GM23338 (cell line): ENCODE measurements around the gene IER2. TPM values are rescaled to one million over a fixed set of nuclear protein-coding genes. Genes with fewer than 3 reads are reported as not detected.

Source experiments
- ATAC-seq: fragments of 200-7000 bp; cut with Tn5 transposase; 3 replicates; pipeline ENCODE4 v1.9.1; 2020
- DNase-seq: peaks from one replicate; pipeline ENCODE4 v3.0.0-alpha.2; 2015; ENCODE audit warnings: low spot score
- H2AFZ ChIP-seq: fragments of 200-600 bp; sonication (generic); 2 replicates; pipeline ENCODE4 v1.8.0; 2016; ENCODE audit warnings: antibody characterized with exemption, mild to moderate bottlenecking, moderate library complexity
- H3F3A ChIP-seq: fragments of 200-600 bp; sonication (generic); replicated peaks from 2 replicates; pipeline ENCODE4 v1.8.0; 2017; ENCODE audit warnings: antibody characterized with exemption, mixed run types, low read depth
- H3K27ac ChIP-seq: fragments of 200-600 bp; sonication (generic); 2 replicates; pipeline ENCODE4 v1.6.1; 2016; ENCODE audit warnings: low read depth
- H3K27me3 ChIP-seq: fragments of 200-600 bp; sonication (generic); 2 replicates; pipeline ENCODE4 v1.8.0; 2016; ENCODE audit warnings: mild to moderate bottlenecking, mixed run types, moderate library complexity; ENCODE audit not compliant: insufficient read depth
- H3K36me3 ChIP-seq: fragments of 200-600 bp; sonication (generic); 2 replicates; pipeline ENCODE4 v1.8.0; 2016; ENCODE audit warnings: mild to moderate bottlenecking; ENCODE audit not compliant: insufficient read depth
- H3K4me1 ChIP-seq: fragments of 200-600 bp; sonication (generic); 2 replicates; pipeline ENCODE4 v1.8.0; 2016; ENCODE audit warnings: mild to moderate bottlenecking, moderate library complexity; ENCODE audit not compliant: insufficient read depth
- H3K4me2 ChIP-seq: fragments of 200-600 bp; sonication (generic); 2 replicates; pipeline ENCODE4 v1.7.1; 2017; ENCODE audit warnings: mixed run types
- H3K4me3 ChIP-seq: fragments of 200-600 bp; sonication (generic); 2 replicates; pipeline ENCODE4 v1.6.1; 2016; ENCODE audit warnings: mixed run types
- H3K79me2 ChIP-seq: fragments of 200-600 bp; sonication (generic); replicated peaks from 2 replicates; pipeline ENCODE4 v1.8.0; 2017; ENCODE audit warnings: mild to moderate bottlenecking; ENCODE audit not compliant: insufficient read depth
- H3K9me2 ChIP-seq: fragments of 200-600 bp; sonication (generic); 2 replicates; pipeline ENCODE4 v1.8.0; 2017; ENCODE audit not compliant: insufficient read depth
- H4K20me1 ChIP-seq: fragments of 200-600 bp; sonication (generic); replicated peaks from 2 replicates; pipeline ENCODE4 v1.8.0; 2017; ENCODE audit warnings: mild to moderate bottlenecking; ENCODE audit not compliant: insufficient read depth
- H3K27ac Mint-ChIP-seq: 2 replicates; pipeline ENCODE4 v1.8.0; 2020; ENCODE audit warnings: inconsistent platforms, mild to moderate bottlenecking, moderate library complexity, mixed read lengths
- H3K27me3 Mint-ChIP-seq: 3 replicates; pipeline ENCODE4 v1.8.0; 2022; ENCODE audit warnings: low read depth, mild to moderate bottlenecking, moderate library complexity, mixed read lengths, inconsistent platforms; ENCODE audit not compliant: insufficient read depth, poor library complexity
- H3K36me3 Mint-ChIP-seq: 3 replicates; pipeline ENCODE4 v1.8.0; 2021; ENCODE audit warnings: low read depth, mild to moderate bottlenecking, inconsistent platforms, moderate library complexity, mixed read lengths
- H3K4me1 Mint-ChIP-seq: 3 replicates; pipeline ENCODE4 v1.8.0; 2020; ENCODE audit warnings: mild to moderate bottlenecking, inconsistent platforms, mixed read lengths
- H3K4me3 Mint-ChIP-seq: 3 replicates; pipeline ENCODE4 v1.8.0; 2021; ENCODE audit warnings: moderate library complexity, mild to moderate bottlenecking, inconsistent platforms, mixed read lengths
- H3K9me3 Mint-ChIP-seq: 3 replicates; pipeline ENCODE4 v1.8.0; 2020; ENCODE audit warnings: moderate library complexity, mild to moderate bottlenecking, inconsistent platforms, mixed read lengths
- CREB1 ChIP-seq: fragments of 250-450 bp; sonication (Bioruptor Pico); IDR thresholded peaks from 2 replicates; pipeline ENCODE4 v1.5.0; 2020; ENCODE audit warnings: low read depth, mild to moderate bottlenecking, moderate library complexity
- EZH2 ChIP-seq: fragments of 200-600 bp; sonication (generic); IDR thresholded peaks from one replicate; pipeline ENCODE4 v1.8.0; 2017; ENCODE audit warnings: antibody characterized with exemption, mild to moderate bottlenecking, low read depth; ENCODE audit not compliant: unreplicated experiment
- EZH2phosphoT487 ChIP-seq: fragments of 200-600 bp; sonication (generic); IDR thresholded peaks from one replicate; pipeline ENCODE4 v1.8.1; 2018; ENCODE audit warnings: antibody characterized with exemption; ENCODE audit not compliant: unreplicated experiment
- JUNB ChIP-seq: IDR thresholded peaks from one replicate; pipeline ENCODE4 v1.6.1; 2016; ENCODE audit warnings: antibody characterized with exemption; ENCODE audit not compliant: unreplicated experiment
- NANOG ChIP-seq: IDR thresholded peaks from 2 replicates; pipeline ENCODE4 v1.6.1; 2016; ENCODE audit warnings: antibody characterized with exemption, borderline replicate concordance
- POLR2AphosphoS5 ChIP-seq: IDR thresholded peaks from 2 replicates; pipeline ENCODE4 v1.6.1; 2016; ENCODE audit warnings: antibody characterized with exemption, low read depth
- STAT1 ChIP-seq: IDR thresholded peaks from one replicate; pipeline ENCODE4 v1.6.1; 2016; ENCODE audit warnings: antibody characterized with exemption; ENCODE audit not compliant: unreplicated experiment
- ZNF114 ChIP-seq: fragments of 250-450 bp; sonication (Bioruptor Pico); IDR thresholded peaks from 2 replicates; pipeline ENCODE4 v1.5.0; 2020; ENCODE audit warnings: mild to moderate bottlenecking, moderate library complexity
- ZNF331 ChIP-seq: fragments of 250-450 bp; sonication (Bioruptor Pico); IDR thresholded peaks from 2 replicates; pipeline ENCODE4 v1.5.0; 2020; ENCODE audit warnings: low read depth, mild to moderate bottlenecking, moderate library complexity
- polyA plus RNA-seq: library from polyadenylated mRNA; unstranded; fragments of >200 nt; fragmentation: Nextera tagmentation; extraction: Ambion mirVana; gene quantifications from 2 replicates; pipeline ENCODE4 v1.2.1, GENCODE V29; 2016
- total RNA-seq: library from RNA; depleted of rRNA; stranded (reverse); fragments of >200 nt; shearing (Covaris generic); gene quantifications from 2 replicates; pipeline ENCODE4 v1.2.3, GENCODE V29; 2014
- TF ChIP-seq, protein P1 (sequence below), 2 experiments: fragments of 200-600 bp in 1 of 2; sonication (generic) in 1 of 2; conservative IDR thresholded peaks; 2 replicates each; pipeline versions ENCODE4 v1.5.1 to v1.6.1; 2016 to 2017; ENCODE audit warnings: antibody characterized with exemption in 2 of 2, low read depth in 2 of 2, mild to moderate bottlenecking in 2 of 2, moderate library complexity in 1 of 2
- TF ChIP-seq, protein P2 (sequence below): IDR thresholded peaks from 2 replicates; pipeline ENCODE4 v1.6.1; 2016; ENCODE audit warnings: antibody characterized with exemption
- TF ChIP-seq, protein P3 (sequence below): fragments of 250-450 bp; sonication (Bioruptor Pico); IDR thresholded peaks from 2 replicates; pipeline ENCODE4 v1.5.0; 2020; ENCODE audit warnings: mild to moderate bottlenecking, moderate library complexity
- TF ChIP-seq, protein P4 (sequence below): IDR thresholded peaks from one replicate; pipeline ENCODE4 v1.6.1; 2018; ENCODE audit warnings: antibody characterized with exemption; ENCODE audit not compliant: unreplicated experiment

IER2 gene
- total and polyA plus RNA-seq, 2 experiments from 2014 or later: 124 to 191 TPM

DNA sequence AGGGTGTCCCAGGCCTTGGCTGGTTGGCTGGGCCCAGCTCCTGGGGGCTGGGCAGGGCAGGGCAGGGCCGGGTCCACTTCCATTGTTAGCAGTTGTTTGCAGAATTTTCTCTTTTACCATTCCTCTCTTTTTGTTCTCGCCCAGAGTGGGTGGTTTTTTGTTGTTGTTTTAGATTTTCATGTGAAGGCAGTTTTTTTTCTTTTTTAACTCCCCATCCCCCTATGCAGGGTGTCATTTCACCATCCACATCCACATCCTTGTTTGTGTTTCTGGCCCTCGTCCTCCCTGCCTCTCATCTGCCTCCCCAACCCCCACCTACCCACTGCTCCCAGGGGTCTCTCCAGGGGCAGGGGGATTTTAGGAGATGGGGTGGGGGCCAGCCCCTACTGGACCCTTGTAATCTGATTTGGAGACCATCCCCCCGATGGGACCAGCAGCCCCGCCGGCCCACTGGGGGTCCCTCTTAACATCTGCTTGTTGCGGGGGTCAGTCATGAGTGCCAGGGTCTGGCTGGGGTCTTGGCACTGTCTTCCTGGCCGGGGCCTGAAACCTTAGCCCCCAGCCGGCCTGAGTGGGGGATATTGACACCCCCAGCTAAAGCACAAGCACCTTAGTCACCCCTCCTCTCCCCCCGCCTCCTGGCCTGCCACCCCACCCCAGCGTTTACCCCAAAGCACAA, 10.4 kb upstream of the IER2 start:
- Mint-ChIP-seq H3K9me3 (no peaks in the 10 kb centered on the region), H3K4me3 (peak overlapping the region; percentile 6; the same call in 1 of the 3 replicates), H3K27ac (no peak overlapping the region; the same call in 1 of the 2 replicates), H3K4me1 (peaks cover 16% of the 10 kb centered on the region), H3K27me3 (peaks cover 13% of the 10 kb centered on the region), H3K36me3 (peaks cover 56% of the 10 kb centered on the region)
- ATAC-seq (peak; percentile 59), DNase-seq (no peak)
- Histone ChIP-seq H3K4me2 (no peak overlapping the region), H3K9me2 (no peaks in the 10 kb centered on the region), H3K4me3 (no peak overlapping the region), H3F3A (0 out of 2 replicates have a peak, but pooled peaks cover 7% of the 10 kb centered on the region), H3K27me3 (no peaks in the 10 kb centered on the region), H3K79me2 (peaks cover 1% of the 10 kb centered on the region; the same call in 1 of the 2 replicates), H4K20me1 (peaks cover 11% of the 10 kb centered on the region), H2AFZ (no peak overlapping the region), H3K4me1 (no peaks in the 10 kb centered on the region), H3K36me3 (peaks cover 5% of the 10 kb centered on the region; the same call in 1 of the 2 replicates), H3K27ac (no peak overlapping the region)
- TF ChIP-seq, protein P1, sequence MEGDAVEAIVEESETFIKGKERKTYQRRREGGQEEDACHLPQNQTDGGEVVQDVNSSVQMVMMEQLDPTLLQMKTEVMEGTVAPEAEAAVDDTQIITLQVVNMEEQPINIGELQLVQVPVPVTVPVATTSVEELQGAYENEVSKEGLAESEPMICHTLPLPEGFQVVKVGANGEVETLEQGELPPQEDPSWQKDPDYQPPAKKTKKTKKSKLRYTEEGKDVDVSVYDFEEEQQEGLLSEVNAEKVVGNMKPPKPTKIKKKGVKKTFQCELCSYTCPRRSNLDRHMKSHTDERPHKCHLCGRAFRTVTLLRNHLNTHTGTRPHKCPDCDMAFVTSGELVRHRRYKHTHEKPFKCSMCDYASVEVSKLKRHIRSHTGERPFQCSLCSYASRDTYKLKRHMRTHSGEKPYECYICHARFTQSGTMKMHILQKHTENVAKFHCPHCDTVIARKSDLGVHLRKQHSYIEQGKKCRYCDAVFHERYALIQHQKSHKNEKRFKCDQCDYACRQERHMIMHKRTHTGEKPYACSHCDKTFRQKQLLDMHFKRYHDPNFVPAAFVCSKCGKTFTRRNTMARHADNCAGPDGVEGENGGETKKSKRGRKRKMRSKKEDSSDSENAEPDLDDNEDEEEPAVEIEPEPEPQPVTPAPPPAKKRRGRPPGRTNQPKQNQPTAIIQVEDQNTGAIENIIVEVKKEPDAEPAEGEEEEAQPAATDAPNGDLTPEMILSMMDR (conservative IDR thresholded peaks at IDR 0.05; ENCODE audit: low read depth in 2 of 2): no peak
- TF ChIP-seq ZNF114 (CRISPR knock-in tag) (no peak), POLR2AphosphoS5 (no peak), NANOG (no peak), EZH2 (no peak), STAT1 (no peak), JUNB (no peak), CREB1 (no peak), EZH2phosphoT487 (no peak), ZNF331 (CRISPR knock-in tag) (no peak)
- TF ChIP-seq, protein P2, sequence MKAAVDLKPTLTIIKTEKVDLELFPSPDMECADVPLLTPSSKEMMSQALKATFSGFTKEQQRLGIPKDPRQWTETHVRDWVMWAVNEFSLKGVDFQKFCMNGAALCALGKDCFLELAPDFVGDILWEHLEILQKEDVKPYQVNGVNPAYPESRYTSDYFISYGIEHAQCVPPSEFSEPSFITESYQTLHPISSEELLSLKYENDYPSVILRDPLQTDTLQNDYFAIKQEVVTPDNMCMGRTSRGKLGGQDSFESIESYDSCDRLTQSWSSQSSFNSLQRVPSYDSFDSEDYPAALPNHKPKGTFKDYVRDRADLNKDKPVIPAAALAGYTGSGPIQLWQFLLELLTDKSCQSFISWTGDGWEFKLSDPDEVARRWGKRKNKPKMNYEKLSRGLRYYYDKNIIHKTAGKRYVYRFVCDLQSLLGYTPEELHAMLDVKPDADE: no peak
- TF ChIP-seq, protein P3, sequence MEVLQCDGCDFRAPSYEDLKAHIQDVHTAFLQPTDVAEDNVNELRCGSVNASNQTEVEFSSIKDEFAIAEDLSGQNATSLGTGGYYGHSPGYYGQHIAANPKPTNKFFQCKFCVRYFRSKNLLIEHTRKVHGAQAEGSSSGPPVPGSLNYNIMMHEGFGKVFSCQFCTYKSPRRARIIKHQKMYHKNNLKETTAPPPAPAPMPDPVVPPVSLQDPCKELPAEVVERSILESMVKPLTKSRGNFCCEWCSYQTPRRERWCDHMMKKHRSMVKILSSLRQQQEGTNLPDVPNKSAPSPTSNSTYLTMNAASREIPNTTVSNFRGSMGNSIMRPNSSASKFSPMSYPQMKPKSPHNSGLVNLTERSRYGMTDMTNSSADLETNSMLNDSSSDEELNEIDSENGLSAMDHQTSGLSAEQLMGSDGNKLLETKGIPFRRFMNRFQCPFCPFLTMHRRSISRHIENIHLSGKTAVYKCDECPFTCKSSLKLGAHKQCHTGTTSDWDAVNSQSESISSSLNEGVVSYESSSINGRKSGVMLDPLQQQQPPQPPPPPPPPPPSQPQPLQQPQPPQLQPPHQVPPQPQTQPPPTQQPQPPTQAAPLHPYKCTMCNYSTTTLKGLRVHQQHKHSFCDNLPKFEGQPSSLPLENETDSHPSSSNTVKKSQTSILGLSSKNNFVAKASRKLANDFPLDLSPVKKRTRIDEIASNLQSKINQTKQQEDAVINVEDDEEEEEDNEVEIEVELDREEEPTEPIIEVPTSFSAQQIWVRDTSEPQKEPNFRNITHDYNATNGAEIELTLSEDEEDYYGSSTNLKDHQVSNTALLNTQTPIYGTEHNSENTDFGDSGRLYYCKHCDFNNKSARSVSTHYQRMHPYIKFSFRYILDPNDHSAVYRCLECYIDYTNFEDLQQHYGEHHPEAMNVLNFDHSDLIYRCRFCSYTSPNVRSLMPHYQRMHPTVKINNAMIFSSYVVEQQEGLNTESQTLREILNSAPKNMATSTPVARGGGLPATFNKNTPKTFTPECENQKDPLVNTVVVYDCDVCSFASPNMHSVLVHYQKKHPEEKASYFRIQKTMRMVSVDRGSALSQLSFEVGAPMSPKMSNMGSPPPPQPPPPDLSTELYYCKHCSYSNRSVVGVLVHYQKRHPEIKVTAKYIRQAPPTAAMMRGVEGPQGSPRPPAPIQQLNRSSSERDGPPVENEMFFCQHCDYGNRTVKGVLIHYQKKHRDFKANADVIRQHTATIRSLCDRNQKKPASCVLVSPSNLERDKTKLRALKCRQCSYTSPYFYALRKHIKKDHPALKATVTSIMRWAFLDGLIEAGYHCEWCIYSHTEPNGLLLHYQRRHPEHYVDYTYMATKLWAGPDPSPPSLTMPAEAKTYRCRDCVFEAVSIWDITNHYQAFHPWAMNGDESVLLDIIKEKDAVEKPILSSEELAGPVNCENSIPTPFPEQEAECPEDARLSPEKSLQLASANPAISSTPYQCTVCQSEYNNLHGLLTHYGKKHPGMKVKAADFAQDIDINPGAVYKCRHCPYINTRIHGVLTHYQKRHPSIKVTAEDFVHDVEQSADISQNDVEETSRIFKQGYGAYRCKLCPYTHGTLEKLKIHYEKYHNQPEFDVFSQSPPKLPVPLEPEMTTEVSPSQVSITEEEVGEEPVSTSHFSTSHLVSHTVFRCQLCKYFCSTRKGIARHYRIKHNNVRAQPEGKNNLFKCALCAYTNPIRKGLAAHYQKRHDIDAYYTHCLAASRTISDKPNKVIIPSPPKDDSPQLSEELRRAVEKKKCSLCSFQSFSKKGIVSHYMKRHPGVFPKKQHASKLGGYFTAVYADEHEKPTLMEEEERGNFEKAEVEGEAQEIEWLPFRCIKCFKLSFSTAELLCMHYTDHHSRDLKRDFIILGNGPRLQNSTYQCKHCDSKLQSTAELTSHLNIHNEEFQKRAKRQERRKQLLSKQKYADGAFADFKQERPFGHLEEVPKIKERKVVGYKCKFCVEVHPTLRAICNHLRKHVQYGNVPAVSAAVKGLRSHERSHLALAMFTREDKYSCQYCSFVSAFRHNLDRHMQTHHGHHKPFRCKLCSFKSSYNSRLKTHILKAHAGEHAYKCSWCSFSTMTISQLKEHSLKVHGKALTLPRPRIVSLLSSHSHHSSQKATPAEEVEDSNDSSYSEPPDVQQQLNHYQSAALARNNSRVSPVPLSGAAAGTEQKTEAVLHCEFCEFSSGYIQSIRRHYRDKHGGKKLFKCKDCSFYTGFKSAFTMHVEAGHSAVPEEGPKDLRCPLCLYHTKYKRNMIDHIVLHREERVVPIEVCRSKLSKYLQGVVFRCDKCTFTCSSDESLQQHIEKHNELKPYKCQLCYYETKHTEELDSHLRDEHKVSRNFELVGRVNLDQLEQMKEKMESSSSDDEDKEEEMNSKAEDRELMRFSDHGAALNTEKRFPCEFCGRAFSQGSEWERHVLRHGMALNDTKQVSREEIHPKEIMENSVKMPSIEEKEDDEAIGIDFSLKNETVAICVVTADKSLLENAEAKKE (CRISPR knock-in tag): no peak
- TF ChIP-seq, protein P4, sequence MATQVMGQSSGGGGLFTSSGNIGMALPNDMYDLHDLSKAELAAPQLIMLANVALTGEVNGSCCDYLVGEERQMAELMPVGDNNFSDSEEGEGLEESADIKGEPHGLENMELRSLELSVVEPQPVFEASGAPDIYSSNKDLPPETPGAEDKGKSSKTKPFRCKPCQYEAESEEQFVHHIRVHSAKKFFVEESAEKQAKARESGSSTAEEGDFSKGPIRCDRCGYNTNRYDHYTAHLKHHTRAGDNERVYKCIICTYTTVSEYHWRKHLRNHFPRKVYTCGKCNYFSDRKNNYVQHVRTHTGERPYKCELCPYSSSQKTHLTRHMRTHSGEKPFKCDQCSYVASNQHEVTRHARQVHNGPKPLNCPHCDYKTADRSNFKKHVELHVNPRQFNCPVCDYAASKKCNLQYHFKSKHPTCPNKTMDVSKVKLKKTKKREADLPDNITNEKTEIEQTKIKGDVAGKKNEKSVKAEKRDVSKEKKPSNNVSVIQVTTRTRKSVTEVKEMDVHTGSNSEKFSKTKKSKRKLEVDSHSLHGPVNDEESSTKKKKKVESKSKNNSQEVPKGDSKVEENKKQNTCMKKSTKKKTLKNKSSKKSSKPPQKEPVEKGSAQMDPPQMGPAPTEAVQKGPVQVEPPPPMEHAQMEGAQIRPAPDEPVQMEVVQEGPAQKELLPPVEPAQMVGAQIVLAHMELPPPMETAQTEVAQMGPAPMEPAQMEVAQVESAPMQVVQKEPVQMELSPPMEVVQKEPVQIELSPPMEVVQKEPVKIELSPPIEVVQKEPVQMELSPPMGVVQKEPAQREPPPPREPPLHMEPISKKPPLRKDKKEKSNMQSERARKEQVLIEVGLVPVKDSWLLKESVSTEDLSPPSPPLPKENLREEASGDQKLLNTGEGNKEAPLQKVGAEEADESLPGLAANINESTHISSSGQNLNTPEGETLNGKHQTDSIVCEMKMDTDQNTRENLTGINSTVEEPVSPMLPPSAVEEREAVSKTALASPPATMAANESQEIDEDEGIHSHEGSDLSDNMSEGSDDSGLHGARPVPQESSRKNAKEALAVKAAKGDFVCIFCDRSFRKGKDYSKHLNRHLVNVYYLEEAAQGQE: no peak
